Activated naive CD4-positive, alpha-beta T cell treated with anti-CD3 and anti-CD28 coated beads for 36 hours (primary cell): ENCODE results near the gene PSMD9. TPM values are rescaled to one million over a fixed set of nuclear protein-coding genes. Genes with fewer than 3 reads are reported as not detected.

Experiments
- CTCF ChIA-PET: fragments of 350-600 bp; sonication (Branson Sonifier 250); formaldehyde crosslinking; loops from one replicate; lab custom pipeline; 2021; ENCODE audit warnings: antibody characterized with exemption; lab: Charles Lee
- DNase-seq: peaks from one replicate; pipeline ENCODE4 v3.0.0-alpha.2; 2020
- H3K27ac Mint-ChIP-seq: one replicate; pipeline ENCODE4 v1.8.0; 2021; ENCODE audit warnings: mild to moderate bottlenecking, mixed read lengths
- H3K27me3 Mint-ChIP-seq: one replicate; pipeline ENCODE4 v1.8.0; 2021; ENCODE audit warnings: low read depth, mixed read lengths
- H3K36me3 Mint-ChIP-seq: one replicate; pipeline ENCODE4 v1.8.0; 2021; ENCODE audit warnings: low read depth, mixed read lengths
- H3K4me1 Mint-ChIP-seq: one replicate; pipeline ENCODE4 v1.8.0; 2021; ENCODE audit warnings: low read depth, mixed read lengths
- H3K4me3 Mint-ChIP-seq: one replicate; pipeline ENCODE4 v1.8.0; 2021; ENCODE audit warnings: mild to moderate bottlenecking, moderate library complexity, mixed read lengths
- H3K9me3 Mint-ChIP-seq: one replicate; pipeline ENCODE4 v1.8.0; 2021; ENCODE audit warnings: mixed read lengths
- intact Hi-C: fragments of 100-400 bp; cut with micrococcal nuclease; formaldehyde crosslinking; loops from one replicate; pipeline ENCODE4 v1.15.1; 2023
- total RNA-seq, 2 experiments: library from RNA; stranded (reverse); gene quantifications; one replicate each; pipeline ENCODE4 v1.2.3, GENCODE V29; 2021

Gene PSMD9
- total RNA-seq, 2 experiments from 2014 or later, result 56.6 to 60.6 TPM

DNA sequence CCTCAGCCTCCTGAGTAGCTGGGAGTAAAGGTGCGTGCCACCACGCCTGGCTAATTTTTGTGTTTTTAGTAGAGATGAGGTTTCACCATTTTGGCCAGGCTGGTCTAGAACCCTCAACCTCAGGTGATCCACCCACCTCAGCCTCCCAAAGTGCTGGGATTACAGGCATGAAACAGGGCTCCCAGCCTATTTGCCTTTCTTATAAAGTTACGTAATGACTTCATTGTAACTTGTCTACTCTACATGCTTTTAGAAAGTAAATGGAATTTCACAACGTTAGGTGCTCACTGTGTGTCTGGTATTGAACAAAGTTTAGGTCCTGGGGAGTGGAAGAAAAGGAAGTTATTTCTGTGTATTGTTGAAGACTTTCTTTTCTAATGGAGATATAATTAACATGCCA is 42.3 kb downstream of the PSMD9 start:
- CTCF ChIA-PET, result no interaction called here
- H3K9me3 Mint-ChIP-seq, result no peaks in the 10 kb centered on the region
- H3K4me1 Mint-ChIP-seq, result no peaks in the 10 kb centered on the region
- no peaks in the 10 kb centered on the region for H3K27me3 Mint-ChIP-seq
- no peaks in the 10 kb centered on the region for H3K36me3 Mint-ChIP-seq
- no peak for DNase-seq
- intact Hi-C loops, result no loop called here
- H3K4me3 Mint-ChIP-seq, result no peak overlapping the region
- no peak overlapping the region for H3K27ac Mint-ChIP-seq

DNA sequence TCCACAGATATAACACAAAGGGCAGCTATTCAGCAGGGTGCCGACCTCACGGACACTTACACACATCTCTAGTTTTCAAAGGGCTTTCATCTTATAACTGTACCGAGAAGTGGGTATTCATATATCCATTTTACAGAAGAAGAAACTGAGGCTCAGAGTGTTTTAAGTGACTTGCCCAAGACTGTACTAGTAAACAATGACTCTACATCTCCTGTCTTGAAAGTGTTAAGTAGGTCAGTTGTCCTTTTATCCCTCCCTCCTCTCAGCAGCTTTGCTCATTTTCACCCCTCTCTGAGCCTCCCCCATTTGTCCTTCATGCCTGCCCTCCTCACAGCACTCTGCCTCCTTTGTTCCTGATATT is 43.6 kb downstream of the PSMD9 start:
- CTCF ChIA-PET, result no interaction called here
- no peak for DNase-seq
- intact Hi-C loops, result no loop called here

DNA sequence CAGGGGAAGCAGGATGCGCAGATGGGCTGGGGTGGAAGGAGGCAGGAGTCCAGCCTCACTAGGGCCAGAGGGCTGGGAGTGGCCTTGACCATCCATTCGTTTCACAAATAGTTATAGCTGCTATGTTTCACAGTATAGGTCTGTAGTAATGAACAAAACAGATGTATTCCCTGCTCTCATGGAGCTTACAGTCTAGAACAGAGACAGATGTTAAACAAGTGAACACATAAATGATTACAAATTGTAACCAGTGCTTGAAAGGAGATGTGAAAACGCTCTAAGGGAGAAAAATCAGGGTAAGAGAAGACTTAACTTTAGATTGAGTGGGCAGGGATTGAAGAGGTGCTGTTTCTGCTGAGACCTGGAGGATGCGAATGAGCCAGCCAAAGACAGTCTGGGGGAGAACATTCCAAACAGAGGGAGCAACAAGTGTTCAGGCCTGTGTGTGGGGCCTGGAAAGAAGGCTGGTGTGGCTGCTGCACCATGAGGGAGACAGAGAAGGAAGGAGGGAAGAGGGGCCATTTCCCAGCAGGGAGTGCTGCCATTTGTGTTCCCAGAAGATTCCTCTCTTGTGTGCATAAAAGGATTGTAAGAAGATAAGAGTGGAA is 44.4 kb downstream of the PSMD9 start:
- peaks cover 5% of the 10 kb centered on the region for H3K4me1 Mint-ChIP-seq
- H3K9me3 Mint-ChIP-seq, result no peaks in the 10 kb centered on the region
- no peaks in the 10 kb centered on the region for H3K36me3 Mint-ChIP-seq
- no peak overlapping the region for H3K27ac Mint-ChIP-seq
- no peaks in the 10 kb centered on the region for H3K27me3 Mint-ChIP-seq
- intact Hi-C loops, result no loop called here
- CTCF ChIA-PET, result no interaction called here
- H3K4me3 Mint-ChIP-seq, result no peak overlapping the region
- DNase-seq, result no peak

More for the DNA sequence above, 43.6 kb downstream of the PSMD9 start:
- Mint-ChIP-seq H3K4me3 (no peak overlapping the region), H3K4me1 (no peaks in the 10 kb centered on the region), H3K9me3 (no peaks in the 10 kb centered on the region), H3K27ac (no peak overlapping the region), H3K27me3 (no peaks in the 10 kb centered on the region), H3K36me3 (no peaks in the 10 kb centered on the region)

DNA sequence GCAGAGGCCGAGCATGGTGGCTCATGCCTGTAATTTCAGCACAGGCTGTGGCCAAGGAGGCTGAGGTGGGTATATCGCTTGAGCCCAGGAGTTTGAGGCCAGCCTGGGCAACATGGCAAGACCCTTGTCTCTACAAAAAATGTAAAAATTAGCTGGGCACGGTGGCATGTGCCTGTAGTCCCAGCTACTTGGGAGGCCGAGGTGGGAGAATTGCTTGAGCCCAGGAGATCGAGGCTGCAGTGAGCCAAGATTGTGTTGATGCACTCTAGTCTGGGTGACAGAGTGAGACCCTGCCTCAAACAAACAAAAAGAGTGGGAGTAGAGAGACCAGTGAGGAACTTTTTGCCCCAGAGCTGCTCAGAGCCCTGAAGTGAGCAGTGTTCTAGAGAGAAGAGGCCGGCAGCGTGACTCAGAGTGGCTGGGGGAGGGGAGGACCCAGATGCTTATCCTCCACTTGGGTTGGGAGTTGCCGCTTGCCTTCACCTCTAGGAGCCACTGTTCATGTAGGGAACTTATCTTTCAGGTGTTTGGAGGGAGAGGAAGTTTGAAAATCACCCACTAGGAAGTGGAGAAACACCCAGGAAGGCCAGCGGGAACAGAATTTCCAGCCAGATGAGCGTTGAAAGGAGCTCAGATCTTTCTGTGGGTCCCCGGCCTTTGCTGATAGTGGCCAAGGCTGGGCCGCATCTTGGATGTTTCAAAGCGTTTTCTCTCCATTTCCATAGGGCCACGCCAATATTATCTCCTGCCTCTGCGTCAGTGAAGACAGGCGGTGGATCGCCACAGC is 45.1 kb downstream of the PSMD9 start:
- no peak for DNase-seq
- intact Hi-C loops, result no loop called here
- no peak overlapping the region for H3K4me3 Mint-ChIP-seq
- H3K27ac Mint-ChIP-seq, result no peak overlapping the region
- H3K9me3 Mint-ChIP-seq, result no peaks in the 10 kb centered on the region
- CTCF ChIA-PET, result interaction anchor here (0.6 kb wide), 1 partner anchor 22 kb away, joined by 3 read pairs; no protein-coding TSS in a partner anchor
- H3K27me3 Mint-ChIP-seq, result no peaks in the 10 kb centered on the region
- peaks cover 5% of the 10 kb centered on the region for H3K4me1 Mint-ChIP-seq
- H3K36me3 Mint-ChIP-seq, result no peaks in the 10 kb centered on the region

DNA sequence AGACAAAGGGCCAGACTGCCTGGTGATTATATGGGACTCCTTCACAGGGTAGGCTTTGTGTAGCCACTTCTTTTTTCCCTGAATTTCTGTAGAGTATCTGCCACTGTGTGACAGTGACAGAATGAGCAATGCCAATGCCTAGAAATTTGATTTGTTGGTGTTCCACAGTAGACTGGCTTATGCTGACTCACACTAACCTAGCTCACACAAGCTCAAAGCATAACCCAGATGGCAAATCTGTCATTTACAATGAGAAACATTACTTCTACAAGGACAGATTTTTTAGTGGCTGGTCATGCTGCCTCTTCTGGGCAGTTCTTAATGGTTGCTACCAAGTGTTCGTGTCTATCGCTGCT is 45.7 kb downstream of the PSMD9 start:
- no peaks in the 10 kb centered on the region for H3K36me3 Mint-ChIP-seq
- H3K27ac Mint-ChIP-seq, result no peak overlapping the region
- intact Hi-C loops, result no loop called here
- no peaks in the 10 kb centered on the region for H3K9me3 Mint-ChIP-seq
- H3K27me3 Mint-ChIP-seq, result no peaks in the 10 kb centered on the region
- no peak overlapping the region for H3K4me3 Mint-ChIP-seq
- CTCF ChIA-PET, result interaction anchor here (0.6 kb wide), 1 partner anchor 23 kb away, joined by 3 read pairs; no protein-coding TSS in a partner anchor
- no peak for DNase-seq
- H3K4me1 Mint-ChIP-seq, result peaks cover 5% of the 10 kb centered on the region

DNA sequence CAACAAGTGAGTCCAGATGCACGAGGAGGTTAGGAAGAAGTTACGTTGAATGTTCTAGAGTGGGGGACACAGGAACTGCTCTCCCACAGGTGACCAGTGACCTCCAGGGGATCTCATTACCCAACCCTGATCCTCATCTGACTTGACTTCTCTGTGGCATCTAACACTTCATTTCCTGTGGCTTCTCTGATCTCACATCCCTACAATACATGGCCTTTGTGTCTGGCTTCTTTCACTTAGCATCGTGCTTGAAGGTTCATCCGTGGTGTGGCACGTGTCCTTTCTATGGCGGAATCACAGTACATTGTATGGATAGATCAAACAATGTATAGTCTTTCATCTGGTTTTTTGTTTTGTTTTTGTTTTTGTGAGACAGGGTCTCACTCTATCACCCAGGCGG is 49.1 kb downstream of the PSMD9 start:
- no peak for DNase-seq
- intact Hi-C loops, result loop anchor here (5.0 kb wide), 1 partner anchor 85 kb away; the partner anchor contains the start of gene BCL7A
- CTCF ChIA-PET, result interaction anchor here (0.5 kb wide), 1 partner anchor 165 kb away, joined by 3 read pairs; no protein-coding TSS in a partner anchor
- H3K4me1 Mint-ChIP-seq, result peaks cover 5% of the 10 kb centered on the region
- no peaks in the 10 kb centered on the region for H3K9me3 Mint-ChIP-seq
- H3K4me3 Mint-ChIP-seq, result no peak overlapping the region
- no peaks in the 10 kb centered on the region for H3K27me3 Mint-ChIP-seq
- H3K36me3 Mint-ChIP-seq, result no peaks in the 10 kb centered on the region
- no peak overlapping the region for H3K27ac Mint-ChIP-seq

DNA sequence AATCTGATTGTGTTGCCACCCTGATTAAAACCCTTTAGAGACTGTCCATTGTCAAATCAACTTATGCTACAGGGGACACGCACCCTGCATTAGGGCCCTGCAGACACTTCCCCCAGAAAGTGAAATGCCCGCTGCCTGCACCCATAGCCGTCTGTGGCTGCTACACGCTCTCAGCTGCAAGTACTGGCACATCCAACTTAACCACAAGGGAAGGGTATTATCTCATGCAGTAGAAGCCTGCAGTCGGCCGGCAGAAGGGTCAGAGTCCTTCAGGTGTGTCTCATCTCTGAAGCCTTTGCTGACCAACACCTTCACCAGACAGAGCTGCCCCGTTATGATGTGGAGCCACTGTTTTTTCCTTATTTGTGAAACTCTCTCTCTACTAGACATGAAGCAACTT is 50.6 kb downstream of the PSMD9 start:
- CTCF ChIA-PET, result interaction anchor here (1.1 kb wide), 1 partner anchor 252 kb away, joined by 3 read pairs; no protein-coding TSS in a partner anchor
- no peaks in the 10 kb centered on the region for H3K9me3 Mint-ChIP-seq
- intact Hi-C loops, result loop anchor here (5.0 kb wide), 1 partner anchor 83 kb away; the partner anchor contains the start of gene BCL7A
- no peaks in the 10 kb centered on the region for H3K27me3 Mint-ChIP-seq
- H3K36me3 Mint-ChIP-seq, result no peaks in the 10 kb centered on the region
- H3K27ac Mint-ChIP-seq, result no peak overlapping the region
- no peak overlapping the region for H3K4me3 Mint-ChIP-seq
- DNase-seq, result no peak
- H3K4me1 Mint-ChIP-seq, result peaks cover 5% of the 10 kb centered on the region

DNA sequence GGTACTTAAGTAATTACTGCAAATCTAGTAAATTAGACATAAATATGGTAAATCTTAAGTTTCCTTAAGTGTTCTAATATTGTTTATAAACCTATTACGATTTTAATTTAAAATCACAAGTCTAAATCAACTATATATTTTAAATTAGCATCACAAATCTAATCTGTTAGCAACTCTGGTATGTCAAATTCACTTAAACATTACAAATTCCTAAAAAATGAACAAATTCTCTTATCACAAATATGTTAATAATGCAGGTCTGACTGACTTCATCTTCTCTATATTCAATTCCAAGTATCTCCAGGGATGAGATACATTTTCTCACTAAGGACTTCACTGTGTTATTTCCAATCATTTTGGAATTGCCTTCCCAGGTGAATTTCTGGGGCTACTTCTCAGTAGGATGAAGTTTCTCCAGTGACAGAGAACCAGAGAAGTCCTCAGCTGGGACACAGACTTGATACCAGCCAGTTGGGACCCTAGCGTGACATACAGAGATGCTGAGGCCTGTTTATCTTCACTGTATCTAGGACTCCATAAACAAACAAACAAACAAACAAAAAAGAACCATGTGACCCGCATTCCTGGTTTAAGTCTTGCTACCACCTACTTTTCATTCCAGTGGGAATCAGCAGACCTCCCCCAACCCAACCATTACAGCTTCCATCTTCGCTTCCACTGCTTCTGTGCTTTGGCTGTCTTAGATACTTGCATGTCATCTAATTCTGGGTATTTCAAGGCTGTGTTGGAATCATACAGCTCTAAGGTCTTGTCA is 51.6 kb downstream of the PSMD9 start:
- CTCF ChIA-PET, result interaction anchor here (1.1 kb wide), 1 partner anchor 251 kb away, joined by 3 read pairs; no protein-coding TSS in a partner anchor
- Mint-ChIP-seq H3K27me3 (no peaks in the 10 kb centered on the region), H3K4me3 (no peak overlapping the region), H3K36me3 (no peaks in the 10 kb centered on the region), H3K9me3 (no peaks in the 10 kb centered on the region), H3K4me1 (peaks cover 5% of the 10 kb centered on the region), H3K27ac (no peak overlapping the region)
- intact Hi-C loops, result loop anchor here (5.0 kb wide), 1 partner anchor 82 kb away; the partner anchor contains the start of gene BCL7A
- no peak for DNase-seq

DNA sequence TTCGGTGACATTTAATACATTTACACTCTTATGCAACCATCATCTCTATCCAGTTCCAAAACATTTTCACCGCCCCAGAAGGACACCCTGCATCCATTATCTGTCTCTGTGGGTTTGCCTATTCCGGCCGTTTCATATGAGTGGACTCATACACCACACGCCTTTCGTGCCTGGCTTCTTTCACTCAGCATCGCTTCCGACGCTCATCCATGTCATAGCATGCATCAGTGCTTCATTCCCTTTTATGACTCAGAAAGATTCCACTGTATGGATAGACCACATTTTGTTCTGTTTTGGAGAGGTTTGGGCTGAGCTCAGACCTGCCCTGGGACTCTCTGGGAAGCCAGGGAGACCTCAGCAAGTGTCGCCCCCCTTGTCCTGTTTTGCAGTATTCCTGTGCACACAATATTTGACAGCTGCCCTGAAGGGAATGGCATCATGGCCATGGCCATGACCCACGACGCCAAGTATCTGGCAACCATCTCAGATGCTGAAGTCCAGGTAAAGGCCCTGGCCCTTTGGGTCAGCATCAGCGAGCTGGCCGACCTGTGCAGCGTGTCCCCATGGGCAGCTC is 53.6 kb downstream of the PSMD9 start:
- no peak for DNase-seq
- Mint-ChIP-seq H3K4me1 (peaks cover 5% of the 10 kb centered on the region), H3K36me3 (no peaks in the 10 kb centered on the region), H3K27ac (no peak overlapping the region), H3K4me3 (no peak overlapping the region), H3K27me3 (no peaks in the 10 kb centered on the region), H3K9me3 (no peaks in the 10 kb centered on the region)
- intact Hi-C loops, result no loop called here
- CTCF ChIA-PET, result interaction anchor here (0.5 kb wide), 1 partner anchor 1901 kb away, joined by 3 read pairs; no protein-coding TSS in a partner anchor

DNA sequence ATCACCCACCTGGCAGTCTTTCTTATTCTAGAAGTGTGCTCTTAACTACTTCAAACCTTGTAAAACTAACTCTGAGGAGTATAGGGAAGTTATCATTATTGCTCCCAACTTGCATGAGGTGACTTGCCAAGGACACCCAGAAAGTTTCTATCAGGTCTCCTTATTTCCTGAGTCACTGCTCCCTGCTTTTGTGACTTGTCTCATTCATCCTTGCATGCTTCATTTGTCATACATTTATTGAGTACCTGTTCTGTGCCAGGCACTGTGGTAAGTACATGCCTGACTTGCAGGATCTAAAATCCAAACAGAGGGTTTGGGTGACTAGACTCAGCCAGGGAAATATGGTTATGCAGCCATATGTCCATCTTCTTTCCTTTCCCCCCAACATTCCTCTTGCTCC is 55.3 kb downstream of the PSMD9 start:
- no peak overlapping the region for H3K27ac Mint-ChIP-seq
- CTCF ChIA-PET, result no interaction called here
- intact Hi-C loops, result no loop called here
- no peaks in the 10 kb centered on the region for H3K27me3 Mint-ChIP-seq
- no peak for DNase-seq
- no peaks in the 10 kb centered on the region for H3K4me1 Mint-ChIP-seq
- H3K4me3 Mint-ChIP-seq, result no peak overlapping the region
- no peaks in the 10 kb centered on the region for H3K36me3 Mint-ChIP-seq
- H3K9me3 Mint-ChIP-seq, result no peaks in the 10 kb centered on the region

DNA sequence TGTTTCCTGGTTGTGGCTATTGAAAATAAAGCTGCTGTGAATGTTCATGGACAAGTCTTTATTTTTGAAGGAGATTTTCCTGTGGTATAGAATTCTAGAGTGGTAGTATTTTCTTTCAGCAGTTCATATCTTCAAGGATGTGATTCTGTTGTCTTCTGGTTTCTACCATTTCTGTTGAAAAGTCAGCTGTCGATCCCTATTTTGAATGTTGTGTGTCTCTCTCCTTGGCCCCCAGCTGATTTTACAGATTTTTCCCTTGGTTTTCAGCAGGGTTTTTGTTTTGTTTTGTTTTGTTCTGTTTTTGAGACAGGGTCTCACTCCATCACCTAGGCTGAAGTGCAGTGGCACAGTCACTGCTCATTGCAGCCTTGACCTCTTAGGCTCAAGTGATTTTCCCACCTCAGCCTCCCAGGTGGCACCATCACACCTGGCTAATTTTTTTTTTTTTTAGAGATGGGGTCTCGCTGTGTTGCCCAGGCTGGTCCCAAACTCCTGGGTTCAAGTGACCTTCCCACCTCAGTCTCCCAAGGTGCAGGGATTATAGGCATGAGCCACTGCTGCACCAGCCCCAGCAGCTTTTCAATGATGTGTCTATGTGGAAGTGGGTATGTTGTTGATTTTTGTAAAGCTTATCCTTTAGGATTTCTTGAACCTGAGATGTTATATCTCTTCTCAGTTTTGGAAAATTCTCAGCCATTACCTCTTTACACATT is 57.9 kb downstream of the PSMD9 start:
- H3K27me3 Mint-ChIP-seq, result no peaks in the 10 kb centered on the region
- no peaks in the 10 kb centered on the region for H3K36me3 Mint-ChIP-seq
- H3K27ac Mint-ChIP-seq, result no peak overlapping the region
- H3K9me3 Mint-ChIP-seq, result no peaks in the 10 kb centered on the region
- CTCF ChIA-PET, result interaction anchor here (0.8 to 1.2 kb wide), 2 partner anchors 53 to 97 kb away, joined by 3 to 4 read pairs; no protein-coding TSS in a partner anchor
- no peak for DNase-seq
- no peaks in the 10 kb centered on the region for H3K4me1 Mint-ChIP-seq
- no peak overlapping the region for H3K4me3 Mint-ChIP-seq
- intact Hi-C loops, result no loop called here
